Vagina (tissue), 2 donors: ENCODE results near the gene ATXN10. TPM values are rescaled to one million over a fixed set of nuclear protein-coding genes. Genes with fewer than 3 reads are reported as not detected.

ENCODE experiments used
- DNase-seq, 2 donors: peaks; one replicate each; pipeline ENCODE4 v3.0.0-alpha.2; 2017; ENCODE audit errors: extremely low spot score in 2 of 2
- H3K27ac ChIP-seq: fragments of 200-600 bp; sonication (generic); one replicate; pipeline ENCODE4 v1.5.1; 2019
- H3K27me3 ChIP-seq: fragments of 200-600 bp; sonication (generic); one replicate; pipeline ENCODE4 v1.5.1; 2019
- H3K36me3 ChIP-seq, 2 donors: fragments of 200-600 bp; sonication (generic); one replicate each; pipeline ENCODE4 v1.5.1; 2017 to 2019
- H3K4me1 ChIP-seq: fragments of 200-600 bp; sonication (generic); one replicate; pipeline ENCODE4 v1.5.1; 2019
- H3K4me3 ChIP-seq, 2 donors: fragments of 200-600 bp; sonication (generic); 1 replicate in 1 of 2; 2 replicates in 1 of 2; pipeline ENCODE4 v1.5.1; 2016 to 2019
- H3K9me3 ChIP-seq: fragments of 200-600 bp; sonication (generic); one replicate; pipeline ENCODE4 v1.5.1; 2019
- CTCF ChIP-seq, 3 experiments: fragments of 450-650 bp in 2 of 3; fragments of 200-600 bp in 1 of 3; sonication (generic) in 1 of 3; IDR thresholded peaks; one replicate each; pipeline ENCODE4 v1.5.1; 2017 to 2019; ENCODE audit warnings: antibody characterized with exemption in 3 of 3, mild to moderate bottlenecking in 2 of 3, moderate library complexity in 2 of 3
- POLR2A ChIP-seq, 2 donors: fragments of 450-650 bp; IDR thresholded peaks; one replicate each; pipeline ENCODE4 v1.6.1; 2017; ENCODE audit warnings: antibody characterized with exemption in 2 of 2, mild to moderate bottlenecking in 2 of 2, moderate library complexity in 2 of 2
- POLR2AphosphoS5 ChIP-seq, 2 donors: sonication (generic); formaldehyde crosslinking; IDR thresholded peaks; one replicate each; pipeline ENCODE4 v1.9.0; 2017; ENCODE audit warnings: antibody characterized with exemption in 2 of 2, mild to moderate bottlenecking in 2 of 2, low read depth in 1 of 2; ENCODE audit not compliant: insufficient read depth in 1 of 2
- intact Hi-C: fragments of 100-400 bp; cut with DNase I; formaldehyde crosslinking; loops from one replicate; pipeline ENCODE4 v1.15.1; 2023
- total RNA-seq: library from RNA; depleted of rRNA; stranded (reverse); fragments of >200 nt; gene quantifications from one replicate; pipeline ENCODE4 v1.2.3, GENCODE V29; 2016

The ATXN10 gene
- total RNA-seq, 1 donor from 2014 or later, result 116 TPM

- intact Hi-C loops, result no loop called here
- H3K36me3 ChIP-seq, result peaks cover 0 to 25% of the 10 kb centered on the region in 2 donors
- H3K27me3 ChIP-seq, result no peaks in the 10 kb centered on the region
- no peak for DNase-seq
- no peaks in the 10 kb centered on the region for H3K9me3 ChIP-seq
- H3K4me3 ChIP-seq, result no peak overlapping the region
- H3K4me1 ChIP-seq, result peaks cover 13% of the 10 kb centered on the region
- H3K27ac ChIP-seq, result no peak overlapping the region
- TF ChIP-seq POLR2AphosphoS5 (IDR thresholded peaks at IDR 0.05; ENCODE audit: insufficient read depth in 1 of 2, low read depth in 1 of 2) (no peak), POLR2A (IDR thresholded peaks at IDR 0.05) (no peak), CTCF (IDR thresholded peaks at IDR 0.05) (no peak)
Measured at GRCh38 chr22:45860201-45860600, 188.6 kb downstream of the ATXN10 start.

GRCh38 chr22:45861259-45861658 lies 189.6 kb downstream of the ATXN10 start:
- TF ChIP-seq CTCF (IDR thresholded peaks at IDR 0.05) (no peak), POLR2A (IDR thresholded peaks at IDR 0.05) (no peak), POLR2AphosphoS5 (IDR thresholded peaks at IDR 0.05; ENCODE audit: insufficient read depth in 1 of 2, low read depth in 1 of 2) (no peak)
- Histone ChIP-seq H3K9me3 (no peaks in the 10 kb centered on the region), H3K4me1 (peaks cover 22% of the 10 kb centered on the region), H3K4me3 (no peak overlapping the region), H3K36me3 (peaks cover 0 to 14% of the 10 kb centered on the region in 2 donors), H3K27ac (no peak overlapping the region), H3K27me3 (no peaks in the 10 kb centered on the region)
- DNase-seq, result peak in 1 of 2 donors; percentile 72
- intact Hi-C loops, result no loop called here

- TF ChIP-seq POLR2AphosphoS5 (IDR thresholded peaks at IDR 0.05; ENCODE audit: insufficient read depth in 1 of 2, low read depth in 1 of 2), result no peak
- peak; percentile 38 to 79 (median 67) for TF ChIP-seq CTCF (IDR thresholded peaks at IDR 0.05)
- intact Hi-C loops, result no loop called here
- DNase-seq, result peak; percentile 77 to 81
- Histone ChIP-seq H3K4me1 (peaks cover 42% of the 10 kb centered on the region), H3K4me3 (no peak overlapping the region), H3K9me3 (no peaks in the 10 kb centered on the region), H3K27ac (no peak overlapping the region), H3K36me3 (peaks cover 0 to 4% of the 10 kb centered on the region in 2 donors), H3K27me3 (no peaks in the 10 kb centered on the region)
Measured at GRCh38 chr22:45863981-45864751, 192.5 kb downstream of the ATXN10 start.

- TF ChIP-seq POLR2A (IDR thresholded peaks at IDR 0.05) (no peak), POLR2AphosphoS5 (IDR thresholded peaks at IDR 0.05; ENCODE audit: insufficient read depth in 1 of 2, low read depth in 1 of 2) (no peak), CTCF (IDR thresholded peaks at IDR 0.05) (no peak)
- Histone ChIP-seq H3K4me1 (peaks cover 42% of the 10 kb centered on the region), H3K27ac (no peak overlapping the region), H3K4me3 (no peak overlapping the region), H3K27me3 (no peaks in the 10 kb centered on the region), H3K36me3 (no peaks in the 10 kb centered on the region), H3K9me3 (no peaks in the 10 kb centered on the region)
- intact Hi-C loops, result no loop called here
- peak; percentile 32 to 77 for DNase-seq
Measured at GRCh38 chr22:45864959-45865476, 193.4 kb downstream of the ATXN10 start.

GRCh38 chr22:45865561-45866125 lies 194.0 kb downstream of the ATXN10 start:
- no peak overlapping the region for H3K27ac ChIP-seq
- intact Hi-C loops, result no loop called here
- H3K9me3 ChIP-seq, result no peaks in the 10 kb centered on the region
- H3K4me3 ChIP-seq, result no peak overlapping the region
- DNase-seq, result peak; percentile 79 to 91
- no peaks in the 10 kb centered on the region for H3K27me3 ChIP-seq
- peaks cover 42% of the 10 kb centered on the region for H3K4me1 ChIP-seq
- TF ChIP-seq CTCF (IDR thresholded peaks at IDR 0.05), result no peak
- no peak for TF ChIP-seq POLR2AphosphoS5 (IDR thresholded peaks at IDR 0.05; ENCODE audit: insufficient read depth in 1 of 2, low read depth in 1 of 2)
- TF ChIP-seq POLR2A (IDR thresholded peaks at IDR 0.05), result no peak
- H3K36me3 ChIP-seq, result no peaks in the 10 kb centered on the region
